Upper lobe of left lung (tissue), 4 donors: ENCODE data around the gene EBF3.

Experiments used
- POLR2A ChIP-seq, 4 donors: fragments of 450-650 bp; IDR thresholded peaks; one replicate each; pipeline ENCODE4 v1.5.1; 2016 to 2017; ENCODE audit warnings: antibody characterized with exemption in 4 of 4, mild to moderate bottlenecking in 2 of 4
- POLR2AphosphoS5 ChIP-seq, 2 donors: sonication (generic); formaldehyde crosslinking; IDR thresholded peaks; one replicate each; pipeline ENCODE4 v1.5.1; 2017; ENCODE audit warnings: antibody characterized with exemption in 2 of 2

GRCh38 chr10:129871966-129872365, 92.1 kb downstream of the EBF3 start:
- no peak for TF ChIP-seq POLR2A (IDR thresholded peaks at IDR 0.05)
- no peak for TF ChIP-seq POLR2AphosphoS5 (IDR thresholded peaks at IDR 0.05)
